GM12801 (cell line): ENCODE results near the gene TOP3B.

Source experiments
- TF ChIP-seq, protein P1 (sequence below): IDR thresholded peaks from one replicate; pipeline ENCODE4 v1.5.1; 2011; ENCODE audit warnings: control low read depth; ENCODE audit not compliant: insufficient read length; ENCODE audit errors: extremely low read depth

The TOP3B gene, protein sequence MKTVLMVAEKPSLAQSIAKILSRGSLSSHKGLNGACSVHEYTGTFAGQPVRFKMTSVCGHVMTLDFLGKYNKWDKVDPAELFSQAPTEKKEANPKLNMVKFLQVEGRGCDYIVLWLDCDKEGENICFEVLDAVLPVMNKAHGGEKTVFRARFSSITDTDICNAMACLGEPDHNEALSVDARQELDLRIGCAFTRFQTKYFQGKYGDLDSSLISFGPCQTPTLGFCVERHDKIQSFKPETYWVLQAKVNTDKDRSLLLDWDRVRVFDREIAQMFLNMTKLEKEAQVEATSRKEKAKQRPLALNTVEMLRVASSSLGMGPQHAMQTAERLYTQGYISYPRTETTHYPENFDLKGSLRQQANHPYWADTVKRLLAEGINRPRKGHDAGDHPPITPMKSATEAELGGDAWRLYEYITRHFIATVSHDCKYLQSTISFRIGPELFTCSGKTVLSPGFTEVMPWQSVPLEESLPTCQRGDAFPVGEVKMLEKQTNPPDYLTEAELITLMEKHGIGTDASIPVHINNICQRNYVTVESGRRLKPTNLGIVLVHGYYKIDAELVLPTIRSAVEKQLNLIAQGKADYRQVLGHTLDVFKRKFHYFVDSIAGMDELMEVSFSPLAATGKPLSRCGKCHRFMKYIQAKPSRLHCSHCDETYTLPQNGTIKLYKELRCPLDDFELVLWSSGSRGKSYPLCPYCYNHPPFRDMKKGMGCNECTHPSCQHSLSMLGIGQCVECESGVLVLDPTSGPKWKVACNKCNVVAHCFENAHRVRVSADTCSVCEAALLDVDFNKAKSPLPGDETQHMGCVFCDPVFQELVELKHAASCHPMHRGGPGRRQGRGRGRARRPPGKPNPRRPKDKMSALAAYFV

DNA sequence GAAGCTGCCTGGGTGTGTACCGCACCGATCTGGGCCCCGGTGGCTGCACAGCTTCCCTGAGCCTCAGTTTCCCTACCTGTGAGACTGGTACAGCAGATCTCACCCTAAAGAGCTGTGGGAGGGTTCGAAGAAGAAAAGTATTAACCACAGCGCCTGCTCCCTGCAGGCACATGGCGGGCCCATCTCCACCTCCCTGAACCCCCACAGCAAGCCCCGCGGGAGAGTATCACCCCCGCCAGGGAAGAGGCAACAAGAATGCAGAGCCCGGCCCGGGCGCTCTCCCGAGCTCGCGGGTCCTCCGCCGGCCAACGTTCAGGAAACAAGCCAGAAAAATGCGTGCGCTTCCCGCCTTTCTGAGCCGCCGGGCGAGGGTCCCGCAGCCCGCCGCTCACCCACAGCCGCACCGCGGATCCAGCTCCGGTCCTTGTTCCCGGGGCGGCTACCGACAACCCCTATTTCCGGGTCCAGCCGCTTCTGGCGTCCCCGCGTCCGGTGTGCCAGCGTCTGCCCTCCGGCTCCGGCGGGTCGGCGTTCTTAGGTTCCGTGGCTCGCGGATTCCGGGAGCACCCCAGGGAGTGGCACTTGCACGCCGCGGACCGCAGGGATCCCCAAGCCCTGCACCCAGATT, at the start of gene TOP3B:
Gene TOP3B, minus strand, starts transcription at position 450 of the 628 bp plus-strand sequence. CDS start 7,078 bp downstream, outside the sequence.
- TF ChIP-seq, protein P1, sequence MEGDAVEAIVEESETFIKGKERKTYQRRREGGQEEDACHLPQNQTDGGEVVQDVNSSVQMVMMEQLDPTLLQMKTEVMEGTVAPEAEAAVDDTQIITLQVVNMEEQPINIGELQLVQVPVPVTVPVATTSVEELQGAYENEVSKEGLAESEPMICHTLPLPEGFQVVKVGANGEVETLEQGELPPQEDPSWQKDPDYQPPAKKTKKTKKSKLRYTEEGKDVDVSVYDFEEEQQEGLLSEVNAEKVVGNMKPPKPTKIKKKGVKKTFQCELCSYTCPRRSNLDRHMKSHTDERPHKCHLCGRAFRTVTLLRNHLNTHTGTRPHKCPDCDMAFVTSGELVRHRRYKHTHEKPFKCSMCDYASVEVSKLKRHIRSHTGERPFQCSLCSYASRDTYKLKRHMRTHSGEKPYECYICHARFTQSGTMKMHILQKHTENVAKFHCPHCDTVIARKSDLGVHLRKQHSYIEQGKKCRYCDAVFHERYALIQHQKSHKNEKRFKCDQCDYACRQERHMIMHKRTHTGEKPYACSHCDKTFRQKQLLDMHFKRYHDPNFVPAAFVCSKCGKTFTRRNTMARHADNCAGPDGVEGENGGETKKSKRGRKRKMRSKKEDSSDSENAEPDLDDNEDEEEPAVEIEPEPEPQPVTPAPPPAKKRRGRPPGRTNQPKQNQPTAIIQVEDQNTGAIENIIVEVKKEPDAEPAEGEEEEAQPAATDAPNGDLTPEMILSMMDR, result no peak

DNA sequence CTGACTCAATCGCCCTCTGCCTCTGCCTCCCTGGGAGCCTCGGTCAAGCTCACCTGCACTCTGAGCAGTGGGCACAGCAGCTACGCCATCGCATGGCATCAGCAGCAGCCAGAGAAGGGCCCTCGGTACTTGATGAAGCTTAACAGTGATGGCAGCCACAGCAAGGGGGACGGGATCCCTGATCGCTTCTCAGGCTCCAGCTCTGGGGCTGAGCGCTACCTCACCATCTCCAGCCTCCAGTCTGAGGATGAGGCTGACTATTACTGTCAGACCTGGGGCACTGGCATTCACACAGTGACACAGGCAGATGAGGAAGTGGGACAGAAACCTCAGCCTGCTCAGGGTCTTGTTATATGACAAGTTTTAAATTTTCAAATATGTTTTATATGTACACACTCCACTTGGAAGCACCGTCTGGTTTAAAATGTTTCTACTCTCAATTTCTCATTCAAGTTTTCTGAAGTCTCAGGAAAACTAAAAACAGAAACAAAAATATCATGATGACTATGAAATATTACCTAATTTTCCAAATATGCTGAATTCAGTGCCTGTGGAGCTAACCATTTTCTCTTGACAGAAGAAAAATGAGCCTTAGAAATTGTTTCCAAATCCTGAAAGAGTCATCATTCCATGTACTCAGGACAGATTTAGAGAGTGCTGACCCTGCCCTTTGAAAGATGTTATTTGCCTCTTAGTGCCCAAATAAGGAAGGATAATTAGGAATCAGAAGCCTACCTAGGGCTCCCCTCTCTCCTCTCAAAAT, 48.8 kb upstream of the TOP3B start:
- TF ChIP-seq, protein P1, result no peak

DNA sequence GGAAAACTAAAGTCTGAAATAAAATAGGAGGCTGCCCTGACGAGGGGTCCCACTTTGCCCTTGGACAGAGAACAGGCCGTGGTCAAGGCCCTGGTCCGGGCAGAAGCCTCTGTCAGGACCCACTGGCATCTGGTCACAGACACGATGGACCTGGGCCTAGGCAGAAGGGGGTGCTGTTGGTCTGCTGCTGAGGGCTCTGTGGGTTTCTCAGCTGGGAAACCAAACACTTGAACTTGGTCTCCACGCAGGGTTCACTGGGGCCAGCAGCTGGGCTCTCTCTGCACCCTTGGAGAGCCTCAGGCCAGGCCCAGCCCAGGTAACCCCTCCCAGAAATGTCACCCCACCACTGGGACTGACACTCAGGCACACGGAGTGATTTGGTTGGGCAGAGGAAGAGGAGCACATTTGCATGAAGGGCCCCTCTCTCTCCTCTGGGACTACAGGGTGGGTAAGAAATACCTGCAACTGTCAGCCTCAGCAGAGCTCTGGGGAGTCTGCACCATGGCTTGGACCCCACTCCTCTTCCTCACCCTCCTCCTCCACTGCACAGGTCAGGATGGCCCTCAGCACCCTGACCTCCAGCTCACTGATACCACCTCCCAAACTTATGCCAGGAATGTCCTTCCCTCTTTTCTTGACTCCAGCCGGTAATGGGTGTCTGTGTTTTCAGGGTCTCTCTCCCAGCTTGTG, 48.1 kb upstream of the TOP3B start:
- TF ChIP-seq, protein P1, result no peak

DNA sequence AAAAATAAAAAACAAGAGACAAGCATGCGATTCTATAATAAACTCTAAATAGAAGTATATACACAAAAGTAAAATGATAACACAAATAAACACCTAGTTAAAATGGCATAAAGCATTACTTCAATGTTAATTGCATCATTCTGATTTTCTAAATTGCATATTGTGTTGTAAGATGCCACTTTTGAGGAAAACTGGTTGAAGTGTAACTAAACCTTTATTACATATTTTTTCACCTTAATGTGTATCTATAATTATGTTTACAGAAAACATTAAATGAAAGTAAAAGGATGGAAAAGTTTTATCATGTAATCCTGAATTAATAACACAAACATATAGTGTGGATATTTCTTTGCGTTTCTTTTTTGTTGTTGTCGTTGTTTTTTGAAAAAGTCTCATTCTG, 45.4 kb upstream of the TOP3B start:
- TF ChIP-seq, protein P1, result no peak

DNA sequence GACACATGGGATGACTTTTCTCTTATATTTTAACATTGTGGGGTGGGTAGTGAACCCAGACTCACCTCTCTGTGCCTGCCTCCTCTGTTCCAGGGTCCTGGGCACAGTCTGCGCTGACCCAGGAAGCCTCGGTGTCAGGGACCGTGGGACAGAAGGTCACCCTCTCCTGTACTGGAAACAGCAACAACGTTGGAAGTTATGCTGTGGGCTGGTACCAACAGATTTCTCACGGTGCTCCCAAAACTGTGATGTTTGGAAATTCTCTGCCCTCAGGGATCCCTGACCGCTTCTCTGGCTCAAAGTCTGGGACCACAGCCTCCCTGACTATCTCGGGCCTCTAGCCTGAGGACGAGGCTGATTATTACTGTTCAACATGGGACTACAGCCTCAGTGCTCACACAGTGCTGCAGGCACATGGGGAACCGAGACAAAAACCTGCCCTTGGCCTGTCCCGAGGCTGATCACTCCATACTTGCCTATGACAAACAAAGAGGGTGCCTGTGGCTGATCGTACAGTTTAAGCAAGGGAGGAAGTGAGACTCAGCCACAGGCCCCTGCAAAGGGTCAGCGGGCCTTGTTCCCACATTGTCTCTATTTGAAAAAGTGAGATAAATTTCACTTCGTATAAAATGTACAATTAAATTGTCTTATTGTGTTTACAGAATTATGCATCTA, 43.7 kb upstream of the TOP3B start:
- TF ChIP-seq, protein P1, result no peak

DNA sequence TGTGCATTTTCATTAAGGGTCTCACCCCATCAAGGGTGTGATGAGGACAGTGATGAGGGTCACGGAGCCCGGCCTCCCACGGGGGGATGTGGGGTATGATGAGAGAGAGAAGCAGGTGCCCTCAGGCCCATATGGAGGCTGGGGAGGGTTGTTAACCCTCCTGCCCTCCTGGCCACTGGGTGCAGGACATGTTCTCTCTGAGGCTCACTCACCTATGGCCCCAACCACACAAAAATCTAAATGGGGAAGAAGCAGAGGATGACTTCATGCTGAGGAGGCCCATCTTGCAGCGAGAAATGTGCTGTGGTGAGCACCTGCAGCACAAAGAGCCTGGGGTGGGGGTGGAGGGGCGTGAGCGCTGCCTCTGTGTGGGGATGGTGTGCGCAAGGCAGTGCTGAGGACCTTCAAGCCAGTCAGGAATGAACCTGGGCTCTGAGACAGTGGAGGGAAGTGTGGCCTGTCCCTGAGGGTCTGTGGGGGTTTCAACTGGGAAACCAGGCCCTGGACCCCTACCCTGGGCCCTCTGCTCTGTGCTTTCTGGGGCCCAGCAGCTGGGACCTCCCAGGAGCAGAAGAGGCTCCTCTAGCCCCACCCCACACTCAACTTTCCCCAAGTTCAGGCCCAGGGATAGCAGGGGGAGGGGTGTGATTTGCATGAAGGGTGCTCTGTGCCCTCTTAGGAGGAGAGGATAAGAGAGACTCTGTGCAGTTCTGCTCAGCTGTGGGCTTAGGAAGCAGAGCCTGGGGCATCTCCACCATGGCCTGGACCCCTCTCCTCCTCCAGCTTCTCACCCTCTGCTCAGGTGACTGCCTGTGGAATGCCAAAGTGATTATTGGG, 43.0 kb upstream of the TOP3B start:
- TF ChIP-seq, protein P1, result no peak
